ENCODE data around the gene KIRREL3. TPM values are rescaled to one million over a fixed set of nuclear protein-coding genes. Genes with fewer than 3 reads are reported as not detected.

The KIRREL3 gene
- total and polyA plus RNA-seq, 10 donors = 0.50 to 5.4 (median 2.0) TPM

- TF ChIP-seq POLR2A (IDR thresholded peaks at IDR 0.05) (no peak), CTCF (IDR thresholded peaks at IDR 0.05 in 8 of 11, conservative IDR thresholded peaks at IDR 0.05 in 3 of 11) (no peak), POLR2AphosphoS5 (IDR thresholded peaks at IDR 0.05) (no peak)
- 92 to 99% (median 94%) methylated on average over 3 of the region's 3 CpGs for WGBS, 5 donors
- no peaks in the 10 kb centered on the region for H3K27me3 ChIP-seq (replicated peaks in 1 of 7)
- H3K27ac ChIP-seq = peak overlapping the region in 2 of 8 donors; percentile 54 to 74
- no peak overlapping the region for H3K4me3 ChIP-seq
- no peak for DNase-seq
- H3K4me1 ChIP-seq = peaks cover 0 to 7% (median 0%) of the 10 kb centered on the region in 6 donors
- intact Hi-C loops (cut with DNase I; ENCODE audit: low total_unique reads) = no loop called here
- H3K9me3 ChIP-seq = peaks cover 0 to under 1% (median 0%) of the 10 kb centered on the region in 8 donors
- no peaks in the 10 kb centered on the region for H3K36me3 ChIP-seq
These were observed 159.6 kb downstream of the KIRREL3 start for GRCh38 chr11:126840975-126841374.

DNA sequence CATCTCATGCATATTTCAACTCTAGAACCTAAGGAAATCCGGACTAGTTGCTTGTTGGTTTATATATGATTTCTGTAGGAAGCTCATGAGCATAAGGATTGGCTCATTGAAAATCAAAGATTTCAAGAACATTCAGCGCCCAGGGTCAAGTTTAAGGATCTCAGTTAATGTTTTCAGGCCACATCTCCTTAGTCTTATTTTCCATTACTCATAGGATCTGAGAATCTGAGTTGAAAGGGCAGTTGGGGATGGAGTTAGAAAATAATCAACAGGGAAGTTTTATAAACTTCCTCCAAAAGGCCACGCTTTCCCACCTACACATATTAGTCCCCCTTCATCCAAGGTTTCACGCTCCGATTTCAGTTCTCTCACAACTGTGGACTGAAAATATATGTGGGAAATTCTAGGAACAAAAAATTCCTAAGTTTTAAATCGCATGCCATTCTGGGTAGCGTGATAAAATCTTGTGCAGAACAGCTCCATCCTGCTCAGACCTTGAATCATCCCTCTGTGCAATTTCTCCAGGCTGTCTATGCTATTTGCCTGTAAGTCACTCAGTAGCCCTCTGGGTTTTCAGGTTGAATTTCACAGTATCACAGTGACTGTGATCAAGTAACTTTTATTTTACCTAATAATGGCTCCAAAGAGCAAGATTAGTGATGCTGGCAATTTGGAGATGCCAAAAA, 160.2 kb downstream of the KIRREL3 start:
- WGBS, 5 donors = 68 to 78% (median 68%) methylated on average over 7 of the region's 7 CpGs
- Histone ChIP-seq H3K4me1 (peaks cover 0 to 7% (median 0%) of the 10 kb centered on the region in 6 donors), H3K36me3 (no peaks in the 10 kb centered on the region), H3K27ac (peak overlapping the region in 7 of 8 donors; percentile 15 to 74 (median 52)), H3K4me3 (no peak overlapping the region), H3K9me3 (peaks cover 0 to 4% (median 0%) of the 10 kb centered on the region in 8 donors), H3K27me3 (replicated peaks in 1 of 7) (no peaks in the 10 kb centered on the region)
- TF ChIP-seq POLR2AphosphoS5 (IDR thresholded peaks at IDR 0.05) = no peak
- TF ChIP-seq CTCF (IDR thresholded peaks at IDR 0.05 in 8 of 11, conservative IDR thresholded peaks at IDR 0.05 in 3 of 11) = no peak
- TF ChIP-seq POLR2A (IDR thresholded peaks at IDR 0.05) = no peak
- intact Hi-C loops (cut with DNase I; ENCODE audit: low total_unique reads) = no loop called here
- DNase-seq = no peak

DNA sequence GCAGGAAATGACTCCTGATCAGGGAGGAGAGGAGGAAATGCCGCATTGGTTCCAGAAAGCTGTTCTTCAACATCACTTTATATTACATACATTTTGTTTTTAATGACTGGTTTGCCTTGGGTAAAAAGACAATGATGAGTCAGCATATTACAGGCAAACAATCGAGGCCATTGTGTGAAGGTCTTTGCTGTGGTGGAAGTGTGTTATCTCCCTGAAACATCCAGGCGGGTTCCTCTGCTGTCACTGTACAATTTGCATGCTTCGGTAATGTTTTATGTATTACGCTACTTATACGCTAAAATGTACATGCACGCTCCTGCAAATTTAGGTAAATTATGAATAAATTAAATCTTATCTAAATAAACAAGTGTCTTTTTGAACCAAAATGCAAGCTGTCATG, 161.1 kb downstream of the KIRREL3 start:
- Histone ChIP-seq H3K4me1 (peaks cover 0 to 7% (median 0%) of the 10 kb centered on the region in 6 donors), H3K27me3 (replicated peaks in 1 of 7) (no peaks in the 10 kb centered on the region), H3K4me3 (no peak overlapping the region), H3K36me3 (no peaks in the 10 kb centered on the region), H3K9me3 (peaks cover 0 to 4% (median 0%) of the 10 kb centered on the region in 8 donors), H3K27ac (peak overlapping the region; percentile 17 to 74 (median 53))
- TF ChIP-seq POLR2AphosphoS5 (IDR thresholded peaks at IDR 0.05) (peak in 1 of 3 donors; percentile 52), POLR2A (IDR thresholded peaks at IDR 0.05) (no peak)
- intact Hi-C loops (cut with DNase I; ENCODE audit: low total_unique reads) = no loop called here
- DNase-seq = no peak
- WGBS, 5 donors = 59 to 70% (median 62%) methylated on average over 7 of the region's 7 CpGs

DNA sequence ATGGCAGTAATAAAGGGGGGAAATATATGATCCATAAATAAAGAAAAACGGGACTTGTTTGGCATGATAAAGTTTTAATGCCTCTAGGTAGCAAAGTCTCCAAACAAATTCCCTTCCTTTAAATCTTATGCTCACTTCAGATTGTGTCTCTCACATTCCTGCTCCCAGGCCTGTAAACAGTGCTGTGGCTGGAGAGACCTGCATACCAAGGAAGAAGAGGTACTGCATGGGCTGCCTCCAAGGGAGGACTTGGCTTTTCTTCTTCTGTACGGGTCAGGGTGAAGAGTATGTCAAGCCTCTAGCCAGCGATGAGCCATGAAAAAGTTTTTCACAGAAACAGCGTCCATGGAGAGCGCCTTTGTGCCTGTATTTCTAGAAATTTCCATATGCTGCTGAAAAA, 161.8 kb downstream of the KIRREL3 start:
- WGBS, 5 donors = 74 to 85% (median 80%) methylated on average over 5 of the region's 5 CpGs

More for the DNA sequence above, 161.8 kb downstream of the KIRREL3 start:
- no peaks in the 10 kb centered on the region for H3K36me3 ChIP-seq
- no peaks in the 10 kb centered on the region for H3K27me3 ChIP-seq (replicated peaks in 1 of 7)
- DNase-seq = no peak
- H3K4me1 ChIP-seq = peaks cover 0 to 7% (median 0%) of the 10 kb centered on the region in 6 donors
- peaks cover 0 to 4% (median 0%) of the 10 kb centered on the region in 8 donors for H3K9me3 ChIP-seq
- intact Hi-C loops (cut with DNase I; ENCODE audit: low total_unique reads) = no loop called here
- peak overlapping the region; percentile 6 to 74 (median 52) for H3K27ac ChIP-seq
- H3K4me3 ChIP-seq = no peak overlapping the region
- TF ChIP-seq POLR2A (IDR thresholded peaks at IDR 0.05) = no peak
- TF ChIP-seq CTCF (IDR thresholded peaks at IDR 0.05 in 8 of 11, conservative IDR thresholded peaks at IDR 0.05 in 3 of 11) = no peak
- TF ChIP-seq POLR2AphosphoS5 (IDR thresholded peaks at IDR 0.05) = no peak
